Prostate gland (tissue), 2 donors: ENCODE results near the gene PCNT.

Experiments
- POLR2AphosphoS5 ChIP-seq: sonication (generic); formaldehyde crosslinking; IDR thresholded peaks from one replicate; pipeline ENCODE4 v1.6.1; 2017; ENCODE audit warnings: antibody characterized with exemption
- TF ChIP-seq, protein P1 (sequence below), 4 experiments: fragments of 200-600 bp in 2 of 4; fragments of 450-650 bp in 2 of 4; sonication (generic) in 2 of 4; IDR thresholded peaks; 1 replicate in 3 of 4; 2 replicates in 1 of 4; pipeline ENCODE4 v1.5.1; 2016 to 2019; ENCODE audit warnings: antibody characterized with exemption in 4 of 4, mild to moderate bottlenecking in 2 of 4, moderate library complexity in 2 of 4

DNA sequence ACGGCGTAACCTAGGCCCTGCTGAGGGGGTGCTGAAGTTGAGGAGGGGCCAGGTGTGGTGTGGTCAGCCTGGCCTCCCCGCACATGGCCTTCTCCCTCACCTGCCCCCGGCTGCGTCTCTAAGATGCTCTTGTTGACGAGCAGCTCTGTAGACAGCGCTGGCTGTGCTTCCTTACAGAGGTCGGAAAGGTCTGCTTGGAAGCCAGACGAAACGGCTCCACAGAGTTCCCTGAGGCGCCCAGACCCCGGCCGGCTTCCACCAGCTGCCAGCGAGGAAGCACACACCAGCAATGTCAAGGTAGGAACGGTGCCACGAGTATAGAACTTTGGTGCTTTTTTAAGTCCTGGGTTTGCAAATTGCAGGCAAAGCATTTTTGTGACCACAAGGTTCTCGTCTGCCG lies 116.0 kb downstream of the PCNT start:
- TF ChIP-seq, protein P1, sequence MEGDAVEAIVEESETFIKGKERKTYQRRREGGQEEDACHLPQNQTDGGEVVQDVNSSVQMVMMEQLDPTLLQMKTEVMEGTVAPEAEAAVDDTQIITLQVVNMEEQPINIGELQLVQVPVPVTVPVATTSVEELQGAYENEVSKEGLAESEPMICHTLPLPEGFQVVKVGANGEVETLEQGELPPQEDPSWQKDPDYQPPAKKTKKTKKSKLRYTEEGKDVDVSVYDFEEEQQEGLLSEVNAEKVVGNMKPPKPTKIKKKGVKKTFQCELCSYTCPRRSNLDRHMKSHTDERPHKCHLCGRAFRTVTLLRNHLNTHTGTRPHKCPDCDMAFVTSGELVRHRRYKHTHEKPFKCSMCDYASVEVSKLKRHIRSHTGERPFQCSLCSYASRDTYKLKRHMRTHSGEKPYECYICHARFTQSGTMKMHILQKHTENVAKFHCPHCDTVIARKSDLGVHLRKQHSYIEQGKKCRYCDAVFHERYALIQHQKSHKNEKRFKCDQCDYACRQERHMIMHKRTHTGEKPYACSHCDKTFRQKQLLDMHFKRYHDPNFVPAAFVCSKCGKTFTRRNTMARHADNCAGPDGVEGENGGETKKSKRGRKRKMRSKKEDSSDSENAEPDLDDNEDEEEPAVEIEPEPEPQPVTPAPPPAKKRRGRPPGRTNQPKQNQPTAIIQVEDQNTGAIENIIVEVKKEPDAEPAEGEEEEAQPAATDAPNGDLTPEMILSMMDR (IDR thresholded peaks at IDR 0.05) = no peak
- TF ChIP-seq POLR2AphosphoS5 = no peak
